GM19452 (cell line): ENCODE data around the gene GMDS.

Experiments used
- ATAC-seq: cut with Tn5 transposase; IDR thresholded peaks from one replicate; pipeline ENCODE4 v1.9.1; 2021; ENCODE audit not compliant: unreplicated experiment

GMDS gene

DNA sequence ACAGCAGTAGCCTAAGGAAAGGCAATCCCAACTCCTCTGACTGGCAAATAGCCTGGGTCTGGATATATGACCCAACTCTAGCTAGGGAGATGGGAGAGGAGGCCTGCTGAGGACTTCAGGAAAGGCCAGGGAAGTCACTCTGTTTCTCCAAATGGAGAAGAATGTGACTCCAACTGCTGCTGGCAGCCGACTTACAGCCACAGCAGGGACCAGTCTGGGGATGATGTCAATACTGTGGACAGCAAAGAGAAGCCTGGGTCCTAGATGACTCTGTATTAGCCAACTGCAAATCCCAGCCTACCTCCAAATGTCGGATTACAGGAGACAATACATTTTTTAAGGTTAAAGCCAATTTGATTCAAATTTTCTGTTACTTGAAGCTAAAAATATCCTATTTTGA, 403.1 kb downstream of the GMDS start:
- no peak for ATAC-seq

DNA sequence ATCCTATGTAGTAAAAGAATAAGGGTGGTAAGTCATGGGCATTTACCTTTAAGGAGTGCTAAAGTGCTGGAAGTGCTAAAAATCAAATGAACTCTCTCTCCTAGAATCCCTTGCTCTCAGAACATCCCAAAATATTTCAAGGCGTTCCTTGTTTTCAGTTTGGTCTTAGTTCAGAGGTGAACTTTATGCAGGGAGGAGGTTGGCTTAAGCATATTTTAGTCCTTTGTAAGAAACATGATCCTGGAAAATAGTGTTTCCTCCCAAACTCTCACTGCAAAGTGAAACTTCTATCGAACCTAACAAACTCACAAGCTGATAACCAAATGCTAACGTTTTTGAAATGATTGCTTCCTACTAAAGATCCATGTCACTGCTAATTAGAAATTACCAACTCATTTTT, 404.3 kb downstream of the GMDS start:
- ATAC-seq: no peak

DNA sequence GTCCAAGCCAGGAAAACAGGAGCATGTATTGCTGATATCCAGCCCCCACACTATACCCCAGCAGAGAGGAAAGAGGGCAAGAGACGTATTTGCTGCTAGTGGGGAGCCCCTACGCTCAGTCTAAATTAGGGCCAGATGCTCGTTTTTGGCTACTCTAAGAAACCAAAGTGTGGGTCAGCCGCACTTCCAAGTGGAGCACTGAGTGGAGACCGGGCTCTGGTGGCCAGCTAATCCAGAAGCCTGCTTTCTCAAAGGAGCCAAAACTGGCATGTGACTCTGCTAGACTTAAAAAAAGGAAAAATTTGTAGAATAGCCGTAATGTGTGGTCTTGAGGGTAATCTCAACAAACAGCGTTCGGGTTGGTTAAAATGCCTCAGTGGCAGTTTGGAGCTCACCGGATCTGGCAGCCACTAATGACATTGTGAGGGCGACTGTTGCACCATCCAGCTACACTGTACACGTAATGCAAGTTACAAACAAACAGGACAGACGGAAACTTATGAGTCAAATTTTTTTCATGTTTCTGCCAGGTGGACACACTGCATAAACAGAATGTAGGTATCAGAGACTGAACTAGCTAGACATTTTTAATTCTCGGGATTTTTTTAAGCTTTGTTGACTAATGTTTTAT, 404.8 kb downstream of the GMDS start:
- no peak for ATAC-seq

DNA sequence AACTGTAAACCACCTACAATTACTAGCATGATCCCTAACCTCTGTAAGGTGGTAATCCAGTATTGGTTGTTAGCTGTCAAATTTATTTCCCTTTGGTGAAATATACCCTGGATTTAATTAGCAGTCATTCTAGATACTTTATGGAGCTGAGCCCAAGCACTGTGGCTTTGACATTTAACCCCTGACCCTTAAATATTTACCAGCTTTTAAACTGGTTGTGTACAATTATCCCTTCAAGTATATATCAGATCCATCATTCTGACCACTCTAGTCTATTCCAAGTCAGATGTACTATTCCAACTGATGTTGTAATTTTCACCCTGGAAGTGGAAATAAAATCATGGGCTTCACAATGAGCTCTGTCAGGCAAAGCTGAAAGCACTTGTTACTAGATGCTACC, 406.0 kb downstream of the GMDS start:
- ATAC-seq: no peak

DNA sequence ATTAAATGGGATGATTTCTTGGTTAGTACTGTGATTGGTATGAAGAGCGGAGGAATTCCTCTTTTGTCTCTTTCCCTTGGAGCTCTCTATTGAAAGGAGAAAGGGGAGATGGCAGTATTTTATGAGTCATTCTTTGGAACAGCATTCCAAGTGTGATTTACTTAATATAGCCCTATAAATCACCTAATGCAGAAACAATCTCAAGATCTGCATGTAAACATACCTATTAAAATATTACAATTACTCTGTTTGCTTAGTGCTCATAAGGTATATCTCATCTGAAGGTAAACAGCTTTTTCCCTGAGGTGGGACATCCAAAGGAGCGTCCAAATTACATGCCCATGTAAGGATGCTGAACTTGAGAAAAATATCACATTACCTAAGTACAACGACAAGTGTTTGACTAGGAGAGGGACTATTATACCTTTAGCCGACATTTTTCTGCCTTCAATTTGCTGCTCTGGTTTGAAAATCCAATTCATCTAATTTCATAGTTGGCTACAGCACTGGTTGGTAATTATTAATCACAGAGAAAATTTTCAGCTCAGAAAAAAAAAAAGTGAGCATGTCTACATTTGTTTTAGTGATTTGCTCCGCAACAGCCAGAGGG, 406.7 kb downstream of the GMDS start:
- ATAC-seq: no peak

DNA sequence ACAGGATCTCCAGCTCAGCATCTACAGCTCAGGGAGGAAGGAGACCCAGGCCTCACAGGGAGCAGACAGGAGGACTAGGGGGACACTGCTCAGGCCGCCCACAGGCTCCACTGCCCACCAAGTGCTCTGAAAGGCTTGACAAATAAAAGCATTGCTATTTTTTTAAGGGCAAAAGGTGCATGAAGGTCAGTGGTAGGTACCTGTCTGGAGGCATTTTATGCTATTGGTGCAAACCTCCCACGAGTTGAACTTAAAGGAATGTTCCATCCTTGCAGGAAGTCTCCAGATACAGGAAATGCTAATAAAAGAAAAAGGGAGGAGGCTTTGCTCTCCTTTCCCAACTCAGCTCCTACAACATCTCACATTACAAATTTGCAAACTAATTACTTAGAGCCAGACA, 407.6 kb downstream of the GMDS start:
- ATAC-seq: no peak

DNA sequence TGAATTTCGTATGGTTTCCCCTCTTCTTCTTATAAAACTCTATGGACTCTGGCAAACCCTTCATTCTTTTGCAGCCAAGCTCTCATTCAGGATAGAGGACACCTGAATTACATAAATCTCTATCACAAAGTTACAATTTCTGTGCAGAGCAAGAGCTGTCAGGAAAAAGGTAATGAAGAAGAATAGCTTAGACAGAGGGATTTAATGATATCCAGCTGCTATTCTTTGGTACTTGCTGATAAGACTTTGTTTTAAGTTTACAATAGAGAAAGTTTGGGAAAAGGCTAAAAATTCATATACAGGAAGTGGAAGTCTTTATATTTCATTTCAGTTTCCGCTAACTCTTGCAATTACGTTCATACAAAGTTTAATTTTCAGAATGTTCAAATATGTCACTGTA, 408.7 kb downstream of the GMDS start:
- no peak for ATAC-seq

DNA sequence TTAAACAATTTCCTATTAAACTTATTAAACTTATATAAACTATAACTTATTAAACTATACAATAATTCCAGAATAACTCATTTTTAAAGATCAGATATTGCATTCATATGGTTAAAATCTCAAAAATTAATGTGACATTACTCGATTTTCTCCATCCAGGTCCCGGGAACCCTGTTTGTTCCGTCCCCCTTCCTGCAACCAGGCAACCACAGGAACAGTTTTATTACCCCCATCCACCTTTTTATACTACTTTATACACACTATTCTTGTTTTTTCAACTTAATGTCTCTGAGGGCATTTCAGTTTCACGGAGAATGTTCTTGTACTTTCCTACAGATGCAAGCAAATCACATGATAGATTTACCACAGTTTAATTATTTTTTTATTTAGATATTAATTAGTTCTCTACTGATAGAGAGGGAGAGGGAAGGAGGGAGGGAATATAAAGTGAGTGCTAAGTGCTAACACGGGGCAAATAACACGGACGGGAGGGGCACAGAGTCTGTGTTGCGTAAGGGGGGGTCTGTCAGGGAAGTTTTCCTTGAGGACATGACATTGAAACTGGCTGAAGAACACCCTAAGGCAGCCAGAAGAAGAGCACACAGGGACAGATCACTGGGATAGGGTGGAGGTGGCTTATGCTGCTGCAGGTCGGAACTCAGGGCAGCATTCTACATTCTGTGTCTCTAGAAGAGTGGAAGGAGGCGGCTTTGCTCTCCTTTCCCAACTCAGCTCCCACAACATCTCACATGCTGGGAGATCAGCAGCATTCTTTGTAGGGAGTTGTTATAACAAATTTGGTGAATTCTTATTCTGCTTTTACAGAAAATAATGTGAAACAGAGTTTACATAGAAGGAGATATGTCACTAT, 410.5 kb downstream of the GMDS start:
- ATAC-seq: no peak

DNA sequence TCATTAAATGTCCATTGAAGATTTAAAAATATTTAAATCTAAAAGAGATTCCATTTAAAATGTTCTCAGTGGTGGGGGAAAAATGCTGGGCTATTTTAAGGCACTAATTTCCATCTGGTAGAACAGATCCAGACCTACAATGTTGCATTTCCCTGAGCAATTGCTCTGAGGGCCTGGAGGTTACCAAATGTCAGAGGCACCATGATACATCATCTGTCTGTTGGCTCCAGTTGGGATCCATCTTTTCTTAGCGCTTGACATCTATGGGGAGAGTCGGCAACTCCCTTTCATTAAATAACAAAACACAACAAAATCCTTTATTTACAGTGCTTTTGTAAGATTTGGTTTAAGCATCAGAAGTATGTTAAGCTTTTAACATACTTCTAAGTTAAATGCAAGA, 411.2 kb downstream of the GMDS start:
- ATAC-seq: no peak

DNA sequence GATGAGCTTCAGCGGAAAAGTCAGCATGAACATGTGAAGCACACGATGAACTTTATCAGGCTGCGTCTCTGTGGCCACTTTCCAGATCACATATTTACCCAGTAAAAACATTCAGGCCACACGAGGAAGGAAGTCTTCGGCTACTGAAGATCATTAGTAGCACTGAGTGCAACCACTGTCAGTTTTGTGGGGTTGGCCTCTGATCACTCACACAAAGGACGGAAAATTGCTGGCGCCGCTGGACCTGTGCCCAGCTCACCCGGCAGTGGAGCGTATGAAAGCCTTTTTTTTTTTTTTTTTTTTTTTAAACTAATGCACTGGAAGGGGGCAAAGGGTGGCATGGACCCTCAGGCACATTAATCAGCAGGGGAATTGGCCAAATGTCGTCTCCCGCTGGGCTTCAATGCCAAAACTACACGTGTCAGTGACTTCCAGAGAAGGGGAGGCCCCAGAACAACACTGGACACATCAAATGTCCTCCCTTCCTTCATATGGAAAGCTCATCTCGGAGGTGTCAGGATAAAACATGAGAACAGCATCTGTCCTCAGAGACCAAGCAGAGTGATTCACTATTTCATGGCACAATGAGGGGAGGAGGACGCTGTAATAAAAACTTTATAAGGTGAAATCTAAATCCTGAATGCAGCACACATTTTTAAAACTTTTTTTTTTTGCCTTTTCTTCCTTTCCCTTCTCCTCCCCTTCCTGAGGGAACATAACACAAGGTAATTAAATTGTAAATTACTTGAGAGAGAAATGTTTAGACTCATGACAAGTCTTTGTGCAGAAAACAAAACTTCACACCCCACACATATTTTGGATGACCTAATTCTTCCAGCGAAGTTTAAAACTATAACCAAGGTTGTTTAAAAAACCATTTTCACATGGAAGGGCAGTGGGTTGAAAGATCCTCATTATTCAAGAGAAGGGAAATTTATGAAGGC, 412.3 kb downstream of the GMDS start:
- ATAC-seq: no peak

DNA sequence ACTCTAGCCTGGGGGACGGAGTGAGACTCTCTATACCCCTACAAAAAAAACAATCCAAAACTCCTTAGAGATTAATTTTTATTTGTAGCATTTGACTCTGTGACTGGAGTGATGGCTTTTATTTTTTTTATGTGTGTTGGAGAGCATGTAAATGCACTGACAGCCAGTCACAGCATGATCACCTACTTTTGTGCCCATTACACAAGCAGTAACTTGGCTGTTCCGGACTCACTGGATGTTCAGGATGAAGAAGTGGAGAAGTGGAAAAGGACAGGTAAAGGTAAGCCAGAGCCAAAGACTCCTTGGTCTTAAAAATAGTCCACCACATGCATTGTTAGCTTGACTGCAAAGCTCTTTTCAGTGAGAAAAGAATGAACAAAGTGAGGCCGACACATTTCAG, 413.0 kb downstream of the GMDS start:
- no peak for ATAC-seq

DNA sequence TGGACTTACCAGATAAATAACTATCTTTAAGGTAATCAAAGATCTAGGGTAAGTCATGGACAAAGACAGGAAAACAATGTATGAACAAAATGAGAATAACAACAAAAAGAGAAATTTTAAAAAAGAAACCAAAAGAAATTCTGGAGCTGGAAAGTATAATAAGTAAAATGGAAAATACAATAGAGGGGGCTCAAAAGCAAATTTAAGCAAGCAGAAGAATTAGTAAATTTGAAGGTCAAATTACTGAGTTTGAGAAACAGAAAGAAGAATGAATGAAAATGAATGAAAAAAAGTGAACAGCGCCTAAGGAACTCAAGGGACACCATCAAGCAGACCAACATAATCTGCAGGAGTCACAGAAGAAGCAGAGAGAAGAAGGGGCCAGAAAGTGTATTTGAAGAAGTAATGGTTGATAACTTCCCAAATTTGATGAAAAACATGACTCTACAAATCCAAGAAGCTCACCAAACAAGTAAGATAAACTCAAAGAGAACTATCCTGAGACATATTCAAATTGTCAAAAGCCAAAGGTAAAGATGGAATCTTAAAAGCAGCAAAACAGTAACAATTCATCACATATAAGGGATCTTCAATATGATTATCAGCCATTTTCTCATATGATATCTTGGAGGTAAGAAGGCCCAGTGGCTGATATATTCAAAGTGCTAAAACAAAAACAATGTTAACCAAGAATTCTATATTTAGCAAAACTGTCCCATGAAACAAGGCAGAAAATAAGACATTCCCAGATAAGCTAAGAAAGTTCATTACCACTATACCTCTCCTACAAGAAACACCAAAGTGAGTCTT, 417.2 kb downstream of the GMDS start:
- ATAC-seq: no peak

DNA sequence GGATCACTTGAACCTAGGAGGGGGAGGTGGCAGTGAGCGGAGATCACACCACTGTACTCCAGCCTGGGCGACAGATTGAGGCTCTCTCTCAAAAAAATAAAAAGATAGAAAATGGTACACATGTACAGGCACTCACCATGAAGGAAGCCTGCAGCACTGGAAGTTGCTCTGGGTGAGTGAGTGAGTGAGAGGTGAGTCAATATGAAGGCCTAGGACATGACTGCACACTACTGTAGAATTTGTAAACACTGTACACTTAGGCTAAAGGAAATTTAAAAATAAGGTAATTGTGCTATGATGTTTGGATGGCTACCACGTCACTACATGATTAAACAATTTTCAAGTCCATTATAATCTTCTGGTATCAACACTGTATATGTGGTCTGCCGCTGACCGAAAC, 419.5 kb downstream of the GMDS start:
- no peak for ATAC-seq

DNA sequence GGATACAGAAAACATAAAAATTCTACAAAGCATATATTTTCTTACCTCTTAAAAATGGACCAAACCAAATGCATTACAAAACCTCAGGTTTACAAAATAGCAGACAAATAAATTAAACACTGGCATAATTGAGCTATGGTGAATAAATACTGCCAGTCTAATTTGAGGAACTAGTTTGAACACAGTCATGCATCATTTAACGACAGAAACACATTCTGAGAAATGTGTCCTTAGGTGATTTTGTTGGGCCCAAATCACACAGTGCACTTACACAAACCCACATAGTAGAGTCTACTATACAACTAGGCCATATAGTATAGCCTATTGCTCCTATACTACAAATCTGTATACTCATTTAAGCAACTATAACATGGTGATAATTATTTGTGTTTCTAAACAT, 420.1 kb downstream of the GMDS start:
- no peak for ATAC-seq

DNA sequence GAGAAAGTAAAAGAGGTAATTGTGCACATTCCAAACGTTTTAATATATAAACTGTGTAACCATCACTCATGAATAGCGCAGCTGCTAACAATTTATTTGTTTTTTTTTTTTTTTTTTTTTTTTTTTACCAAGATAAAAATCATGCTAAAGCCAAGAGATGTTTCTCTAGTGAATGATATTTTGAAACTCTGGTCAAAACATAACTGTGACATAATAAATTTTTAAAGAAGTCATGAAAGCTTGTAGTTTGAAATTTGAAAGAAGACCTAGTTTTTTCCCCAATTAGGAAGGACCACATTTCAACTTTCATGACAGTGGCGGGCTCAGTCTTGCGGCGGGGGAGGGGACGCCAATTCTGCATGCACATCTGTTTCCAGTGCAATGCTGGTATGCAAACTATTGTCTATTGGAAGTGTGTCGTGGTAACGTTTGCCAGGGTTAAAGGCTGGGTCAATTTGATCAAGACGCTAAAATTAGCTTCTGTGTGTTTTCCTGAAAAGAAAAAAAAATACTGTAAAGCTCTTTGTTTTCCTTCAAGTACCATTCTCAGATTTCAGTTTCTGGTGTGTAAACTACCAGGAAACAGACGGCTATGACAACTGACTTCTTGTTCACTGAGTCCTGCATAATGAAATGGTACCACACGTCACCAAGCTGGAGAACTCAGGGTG, 423.8 kb downstream of the GMDS start:
- ATAC-seq: no peak

DNA sequence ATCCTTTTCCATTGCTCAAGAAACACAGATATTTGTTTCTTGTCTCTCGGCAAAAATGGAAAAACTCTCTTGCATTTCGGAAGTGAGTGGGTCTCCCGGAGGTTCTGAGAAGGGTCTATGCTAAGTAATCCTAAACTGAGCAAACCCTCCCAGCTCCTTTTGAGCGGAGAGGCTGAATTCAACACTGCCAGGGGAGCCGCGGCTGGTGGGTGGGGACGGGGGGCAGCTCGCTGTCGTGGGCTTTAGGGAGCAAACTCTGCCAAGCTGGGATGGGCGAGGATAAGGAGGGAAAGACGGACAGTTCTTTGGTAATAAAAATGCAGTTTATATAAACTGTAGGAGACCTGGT, 424.3 kb downstream of the GMDS start:
- no peak for ATAC-seq

DNA sequence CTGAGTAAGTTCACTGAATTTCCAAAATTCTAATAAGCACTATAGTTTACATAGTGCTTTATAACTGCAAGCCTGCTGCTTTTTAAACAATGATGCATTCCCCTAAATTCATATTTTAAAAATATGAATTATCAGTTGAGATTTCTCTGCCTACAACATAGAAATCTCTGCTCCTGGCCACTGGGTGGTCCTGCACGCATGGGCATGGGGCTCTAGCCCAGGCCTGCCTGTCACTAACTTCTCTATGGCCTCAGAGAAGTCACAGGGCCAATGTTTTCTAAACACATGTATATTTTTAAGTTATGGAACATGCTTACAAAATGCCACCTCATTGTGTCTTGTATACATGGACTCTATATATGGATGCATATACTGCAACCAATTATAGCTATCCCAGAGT, 424.7 kb downstream of the GMDS start:
- ATAC-seq: no peak

DNA sequence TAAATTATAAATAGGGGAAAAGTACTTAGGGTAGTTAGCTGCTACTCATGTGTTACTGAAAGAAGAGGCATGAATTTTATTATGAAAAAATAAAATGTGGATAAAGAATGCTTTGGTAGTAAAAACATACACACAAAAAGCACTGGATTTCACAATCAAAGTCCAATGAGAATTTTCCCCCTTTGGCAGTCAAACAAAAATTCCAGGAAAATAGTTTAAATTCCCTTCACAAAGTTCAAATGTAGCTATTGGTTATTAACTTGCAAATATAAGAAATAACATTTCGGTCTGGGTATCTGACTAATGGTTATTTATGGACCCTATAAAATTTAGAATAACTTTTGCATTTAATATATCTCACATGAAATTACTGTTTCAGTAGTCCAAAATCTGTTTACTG, 425.2 kb downstream of the GMDS start:
- ATAC-seq: no peak

DNA sequence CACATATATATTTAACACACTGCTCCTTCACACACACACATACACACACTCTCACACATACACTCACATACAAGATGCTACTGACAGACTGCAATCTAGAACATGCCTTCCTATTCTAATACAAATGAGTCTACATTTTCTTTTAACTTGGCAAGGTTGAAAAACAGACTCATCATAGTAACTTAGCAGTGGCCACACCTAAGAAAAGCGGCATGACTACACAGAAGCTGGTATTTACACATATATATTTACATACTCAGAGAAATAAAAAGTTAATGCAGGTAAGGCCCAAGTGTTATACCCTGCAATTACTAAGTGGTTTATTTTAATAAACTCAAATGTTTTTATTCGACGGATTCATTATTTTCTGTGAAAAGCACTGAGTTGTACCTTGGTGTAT, 426.4 kb downstream of the GMDS start:
- no peak for ATAC-seq
